Sigmoid colon (tissue), 7 donors: ENCODE results near the gene ESYT1. TPM values are rescaled to one million over a fixed set of nuclear protein-coding genes. Genes with fewer than 3 reads are reported as not detected.
"Not testable (repeated sequence)": the region's sequence is repeated elsewhere in the genome, so short reads cannot be mapped to it uniquely, and the experiment has no call there.

ENCODE experiments used
- DNase-seq: peaks from one replicate; pipeline ENCODE4 v3.0.0-alpha.2; 2019
- H3K27ac ChIP-seq, 4 donors: fragments of 200-600 bp; sonication (generic); one replicate each; pipeline ENCODE4 v1.5.1; 2016 to 2019; ENCODE audit warnings: mild to moderate bottlenecking in 1 of 4
- H3K27me3 ChIP-seq, 3 donors: fragments of 200-600 bp; sonication (generic); one replicate each; pipeline ENCODE4 v1.5.1; 2019; ENCODE audit warnings: mild to moderate bottlenecking in 1 of 3
- H3K36me3 ChIP-seq, 4 donors: fragments of 200-600 bp; sonication (generic); one replicate each; pipeline ENCODE4 v1.5.1; 2016 to 2019
- H3K4me1 ChIP-seq, 4 donors: fragments of 200-600 bp; sonication (generic); one replicate each; pipeline ENCODE4 v1.5.1; 2017 to 2019
- H3K4me3 ChIP-seq, 4 donors: fragments of 200-600 bp; sonication (generic); one replicate each; pipeline ENCODE4 v1.5.1; 2017 to 2019; ENCODE audit warnings: mild to moderate bottlenecking in 2 of 4, moderate library complexity in 1 of 4
- H3K9me3 ChIP-seq, 4 donors: fragments of 200-600 bp in 3 of 4; sonication (generic) in 3 of 4; one replicate each; pipeline versions ENCODE4 v1.5.1 to v1.6.1; 2013 to 2019
- CTCF ChIP-seq, 4 experiments: fragments of 450-650 bp in 3 of 4; fragments of 200-600 bp in 1 of 4; IDR thresholded peaks; one replicate each; pipeline ENCODE4 v1.5.1; 2016 to 2019; ENCODE audit warnings: antibody characterized with exemption in 4 of 4, mild to moderate bottlenecking in 3 of 4, moderate library complexity in 2 of 4
- EP300 ChIP-seq, 4 donors: sonication (generic); formaldehyde crosslinking; IDR thresholded peaks; one replicate each; pipeline ENCODE4 v1.6.1; 2017; ENCODE audit warnings: antibody characterized with exemption in 4 of 4
- POLR2A ChIP-seq, 2 donors: fragments of 450-650 bp; IDR thresholded peaks; one replicate each; pipeline ENCODE4 v1.6.1; 2016; ENCODE audit warnings: antibody characterized with exemption in 2 of 2, mild to moderate bottlenecking in 2 of 2, moderate library complexity in 2 of 2
- POLR2AphosphoS5 ChIP-seq, 4 donors: sonication (generic); formaldehyde crosslinking; IDR thresholded peaks; one replicate each; pipeline ENCODE4 v1.6.1; 2017; ENCODE audit warnings: antibody characterized with exemption in 4 of 4
- WGBS, 2 donors: extraction: QIAGEN DNeasy Blood & Tissue Kit; methylation state at CpG; one replicate each; pipeline ENCODE4 v1.1.7; 2013; 5-methylcytosine and 5-hydroxymethylcytosine counted together
- intact Hi-C: fragments of 100-400 bp; cut with DNase I; formaldehyde crosslinking; loops from one replicate; pipeline ENCODE4 v1.15.1; 2023
- polyA plus RNA-seq, 3 donors: library from polyadenylated mRNA; stranded (reverse); fragments of 200-250 nt; gene quantifications; one replicate each; pipeline ENCODE4 v1.2.3, GENCODE V29; 2013
- total RNA-seq, 4 donors: library from RNA; depleted of rRNA; stranded (reverse); fragments of >200 nt; gene quantifications; one replicate each; pipeline ENCODE4 v1.1.0, GENCODE V29; 2016
- donor health status: healthy with polysubstance abuse.
- donor health status: Bipolar disorder and iron deficiency.
- donor health status: healthy.

ESYT1 gene
- total and polyA plus RNA-seq, 7 donors = 9.0 to 102 (median 73.9) TPM

- H3K9me3 ChIP-seq = no peaks in the 10 kb centered on the region
- no peak for DNase-seq
- peaks cover 5% of the 10 kb centered on the region in 4 donors for H3K36me3 ChIP-seq
- H3K27me3 ChIP-seq = no peaks in the 10 kb centered on the region
- 94 to 95% methylated on average over 5 of the region's 5 CpGs for WGBS, 2 donors
- no peak overlapping the region for H3K4me3 ChIP-seq
- H3K4me1 ChIP-seq = peaks cover 0 to 44% (median 31%) of the 10 kb centered on the region in 4 donors
- intact Hi-C loops = no loop called here
- TF ChIP-seq EP300 (IDR thresholded peaks at IDR 0.05) = no peak
- no peak for TF ChIP-seq POLR2A (IDR thresholded peaks at IDR 0.05)
- TF ChIP-seq CTCF (IDR thresholded peaks at IDR 0.05) = no peak
- no peak for TF ChIP-seq POLR2AphosphoS5 (IDR thresholded peaks at IDR 0.05)
- H3K27ac ChIP-seq = no peak overlapping the region
Observed at GRCh38 chr12:56154818-56155217, 26.8 kb downstream of the ESYT1 start.

- DNase-seq = no peak
- no peak overlapping the region for H3K4me3 ChIP-seq
- H3K27me3 ChIP-seq = no peaks in the 10 kb centered on the region
- no peak for TF ChIP-seq POLR2AphosphoS5 (IDR thresholded peaks at IDR 0.05)
- WGBS, 2 donors = 85 to 94% methylated on average over 11 of the region's 11 CpGs
- H3K36me3 ChIP-seq = peaks cover 10% of the 10 kb centered on the region in 4 donors
- intact Hi-C loops = no loop called here
- no peak overlapping the region for H3K27ac ChIP-seq
- no peaks in the 10 kb centered on the region for H3K9me3 ChIP-seq
- peaks cover 0 to 49% (median 36%) of the 10 kb centered on the region in 4 donors for H3K4me1 ChIP-seq
Observed at GRCh38 chr12:56155256-56155845, 27.3 kb downstream of the ESYT1 start.

- intact Hi-C loops, H3K27me3 ChIP-seq, H3K9me3 ChIP-seq, DNase-seq: not testable (repeated sequence)
- Histone ChIP-seq H3K4me3 (peak overlapping the region; percentile 61 to 99 (median 78)), H3K4me1 (peaks cover 0 to 54% (median 39%) of the 10 kb centered on the region in 4 donors), H3K36me3 (peaks cover 23% of the 10 kb centered on the region in 4 donors), H3K27ac (peak overlapping the region; percentile 93 to 99 (median 94))
- 83 to 89% methylated on average over 21 of the region's 21 CpGs for WGBS, 2 donors
Observed at GRCh38 chr12:56156464-56157200, 28.6 kb downstream of the ESYT1 start.

GRCh38 chr12:56157201-56158028 lies 29.3 kb downstream of the ESYT1 start:
- peaks cover 29 to 31% (median 31%) of the 10 kb centered on the region in 4 donors for H3K36me3 ChIP-seq
- intact Hi-C loops = loop anchor here (1.0 to 2.0 kb wide), 3 partner anchors 32 to 65 kb away; partner anchors contain the start of genes SMARCC2 and ZC3H10
- no peaks in the 10 kb centered on the region for H3K9me3 ChIP-seq
- H3K27ac ChIP-seq = peak overlapping the region; percentile 93 to 99 (median 94)
- H3K4me1 ChIP-seq = peaks cover 0 to 58% (median 43%) of the 10 kb centered on the region in 4 donors
- TF ChIP-seq POLR2AphosphoS5 (IDR thresholded peaks at IDR 0.05) (peak; percentile 13 to 56 (median 43)), EP300 (IDR thresholded peaks at IDR 0.05) (no peak), POLR2A (IDR thresholded peaks at IDR 0.05) (peak; percentile 50 to 69), CTCF (IDR thresholded peaks at IDR 0.05) (peak in 3 of 4 experiments; percentile 74 to 95 (median 91))
- peak; percentile 94 for DNase-seq
- H3K27me3 ChIP-seq = no peaks in the 10 kb centered on the region
- WGBS, 2 donors = 2 to 5% methylated on average over 45 of the region's 45 CpGs
- peak overlapping the region; percentile 61 to 99 (median 78) for H3K4me3 ChIP-seq

- Histone ChIP-seq H3K27ac (peak within 1 kb of the TSS; percentile 93 to 99 (median 94)), H3K36me3 (peaks cover 35 to 39% (median 37%) of the 10 kb centered on the region in 4 donors), H3K4me3 (peak within 1 kb of the TSS; percentile 61 to 99 (median 78)), H3K9me3 (no peaks in the 10 kb centered on the region), H3K4me1 (peaks cover 0 to 59% (median 43%) of the 10 kb centered on the region in 4 donors), H3K27me3 (no peaks in the 10 kb centered on the region)
- 0 to 1% methylated on average over 30 of the region's 30 CpGs for WGBS, 2 donors
- TF ChIP-seq POLR2A (IDR thresholded peaks at IDR 0.05) = peak; percentile 100
- TF ChIP-seq EP300 (IDR thresholded peaks at IDR 0.05) = no peak
- no peak for TF ChIP-seq CTCF (IDR thresholded peaks at IDR 0.05)
- peak; percentile 100 for TF ChIP-seq POLR2AphosphoS5 (IDR thresholded peaks at IDR 0.05)
- intact Hi-C loops = loop anchor here (1.0 to 2.0 kb wide), 3 partner anchors 31 to 65 kb away; partner anchors contain the start of genes SMARCC2 and ZC3H10
- DNase-seq = peak; percentile 99
Observed at GRCh38 chr12:56158029-56158925, 30.2 kb downstream of the ESYT1 start, which contains the start of gene MYL6. Gene MYL6 (plus strand): TSS chr12:56158359. CDS start chr12:56158402, 43 bp downstream.
